Testis (tissue), 3 donors: ENCODE measurements around the gene LENG1. TPM values are rescaled to one million over a fixed set of nuclear protein-coding genes. Genes with fewer than 3 reads are reported as not detected.

Source experiments
- DNase-seq: peaks from one replicate; pipeline ENCODE4 v3.0.0-alpha.2; 2019
- H3K27ac ChIP-seq, 2 donors: fragments of 200-600 bp; sonication (generic); one replicate each; pipeline ENCODE4 v1.5.1; 2019
- H3K27me3 ChIP-seq: fragments of 200-600 bp; sonication (generic); one replicate; pipeline ENCODE4 v1.5.1; 2019
- H3K36me3 ChIP-seq: fragments of 200-600 bp; sonication (generic); one replicate; pipeline ENCODE4 v1.5.1; 2017; ENCODE audit warnings: low read depth; ENCODE audit errors: missing control alignments
- H3K4me1 ChIP-seq: fragments of 200-600 bp; sonication (generic); one replicate; pipeline ENCODE4 v1.5.1; 2019
- H3K4me3 ChIP-seq, 2 donors: fragments of 200-600 bp; sonication (generic); one replicate each; pipeline ENCODE4 v1.5.1; 2017 to 2019
- H3K9me3 ChIP-seq: fragments of 200-600 bp; sonication (generic); one replicate; pipeline ENCODE4 v1.5.1; 2017
- POLR2A ChIP-seq: fragments of 450-650 bp; IDR thresholded peaks from one replicate; pipeline ENCODE4 v1.6.1; 2017; ENCODE audit warnings: antibody characterized with exemption, mild to moderate bottlenecking, moderate library complexity
- WGBS, 2 donors: methylation state at CpG; one replicate each; pipeline ENCODE4 v1.1.5; 2018; 5-methylcytosine and 5-hydroxymethylcytosine counted together
- intact Hi-C: fragments of 100-400 bp; cut with DNase I; formaldehyde crosslinking; loops from one replicate; pipeline ENCODE4 v1.15.1; 2023; ENCODE audit warnings: low total_unique reads
- polyA plus RNA-seq: library from polyadenylated mRNA; stranded (reverse); fragments of 350-450 nt; fragmentation: Illumina TruSeq; extraction: RNeasy Lipid Tissue Mini Kit (QIAGEN cat#74804); gene quantifications from one replicate; pipeline ENCODE4 v1.2.3, GENCODE V29; 2014; ENCODE audit warnings: low read depth, low replicate concordance; ENCODE audit not compliant: insufficient read depth
- total RNA-seq, 2 donors: library from RNA; depleted of rRNA; stranded (reverse); fragments of >200 nt; gene quantifications; one replicate each; pipeline ENCODE4 v1.2.3, GENCODE V29; 2016
- TF ChIP-seq, protein P1 (sequence below), 3 experiments: fragments of 450-650 bp in 2 of 3; fragments of 200-600 bp in 1 of 3; sonication (generic) in 1 of 3; IDR thresholded peaks; one replicate each; pipeline ENCODE4 v1.5.1; 2016 to 2019; ENCODE audit warnings: antibody characterized with exemption in 3 of 3, mild to moderate bottlenecking in 2 of 3, moderate library complexity in 1 of 3

LENG1 gene
- total and polyA plus RNA-seq, 3 donors from 2014 or later: 10.2 to 20.6 (median 12.8) TPM

GRCh38 chr19:54189735-54190502, 30.4 kb upstream of the LENG1 start:
- TF ChIP-seq POLR2A: no peak
- TF ChIP-seq, protein P1, sequence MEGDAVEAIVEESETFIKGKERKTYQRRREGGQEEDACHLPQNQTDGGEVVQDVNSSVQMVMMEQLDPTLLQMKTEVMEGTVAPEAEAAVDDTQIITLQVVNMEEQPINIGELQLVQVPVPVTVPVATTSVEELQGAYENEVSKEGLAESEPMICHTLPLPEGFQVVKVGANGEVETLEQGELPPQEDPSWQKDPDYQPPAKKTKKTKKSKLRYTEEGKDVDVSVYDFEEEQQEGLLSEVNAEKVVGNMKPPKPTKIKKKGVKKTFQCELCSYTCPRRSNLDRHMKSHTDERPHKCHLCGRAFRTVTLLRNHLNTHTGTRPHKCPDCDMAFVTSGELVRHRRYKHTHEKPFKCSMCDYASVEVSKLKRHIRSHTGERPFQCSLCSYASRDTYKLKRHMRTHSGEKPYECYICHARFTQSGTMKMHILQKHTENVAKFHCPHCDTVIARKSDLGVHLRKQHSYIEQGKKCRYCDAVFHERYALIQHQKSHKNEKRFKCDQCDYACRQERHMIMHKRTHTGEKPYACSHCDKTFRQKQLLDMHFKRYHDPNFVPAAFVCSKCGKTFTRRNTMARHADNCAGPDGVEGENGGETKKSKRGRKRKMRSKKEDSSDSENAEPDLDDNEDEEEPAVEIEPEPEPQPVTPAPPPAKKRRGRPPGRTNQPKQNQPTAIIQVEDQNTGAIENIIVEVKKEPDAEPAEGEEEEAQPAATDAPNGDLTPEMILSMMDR (IDR thresholded peaks at IDR 0.05): no peak
- H3K4me3 ChIP-seq: peak overlapping the region; percentile 73 to 87
- peak overlapping the region; percentile 97 to 100 for H3K27ac ChIP-seq
- peaks cover 20% of the 10 kb centered on the region for H3K4me1 ChIP-seq
- WGBS, 2 donors: 0% methylated on average over 36 to 65 of the region's 65 CpGs
- H3K36me3 ChIP-seq: no peaks in the 10 kb centered on the region
- H3K27me3 ChIP-seq: no peaks in the 10 kb centered on the region
- peak; percentile 100 for DNase-seq
- no peaks in the 10 kb centered on the region for H3K9me3 ChIP-seq
- intact Hi-C loops: no loop called here

GRCh38 chr19:54189145-54189734, 29.7 kb upstream of the LENG1 start, which contains the start of gene MBOAT7:
MBOAT7 (minus strand) TSS chr19:54189580; CDS start chr19:54188508, 1,072 bp downstream.
- intact Hi-C loops: no loop called here
- no peak for DNase-seq
- TF ChIP-seq, protein P1 (IDR thresholded peaks at IDR 0.05): no peak
- peak; percentile 64 for TF ChIP-seq POLR2A
- no peaks in the 10 kb centered on the region for H3K27me3 ChIP-seq
- peak within 1 kb of the TSS; percentile 97 to 100 for H3K27ac ChIP-seq
- H3K36me3 ChIP-seq: no peaks in the 10 kb centered on the region
- peaks cover 20% of the 10 kb centered on the region for H3K4me1 ChIP-seq
- no peaks in the 10 kb centered on the region for H3K9me3 ChIP-seq
- peak within 1 kb of the TSS; percentile 73 to 87 for H3K4me3 ChIP-seq
- WGBS, 2 donors: 0 to 1% methylated on average over 10 to 51 of the region's 64 CpGs

GRCh38 chr19:54188215-54188871, 28.8 kb upstream of the LENG1 start:
- H3K4me1 ChIP-seq: peaks cover 20% of the 10 kb centered on the region
- intact Hi-C loops: no loop called here
- WGBS, 2 donors: 16 to 19% methylated on average over 11 to 12 of the region's 12 CpGs
- DNase-seq: peak; percentile 35
- no peaks in the 10 kb centered on the region for H3K36me3 ChIP-seq
- no peaks in the 10 kb centered on the region for H3K27me3 ChIP-seq
- TF ChIP-seq, protein P1 (IDR thresholded peaks at IDR 0.05): no peak
- TF ChIP-seq POLR2A: no peak
- H3K4me3 ChIP-seq: peak overlapping the region; percentile 73 to 87
- no peaks in the 10 kb centered on the region for H3K9me3 ChIP-seq
- peak overlapping the region; percentile 97 to 100 for H3K27ac ChIP-seq

DNA sequence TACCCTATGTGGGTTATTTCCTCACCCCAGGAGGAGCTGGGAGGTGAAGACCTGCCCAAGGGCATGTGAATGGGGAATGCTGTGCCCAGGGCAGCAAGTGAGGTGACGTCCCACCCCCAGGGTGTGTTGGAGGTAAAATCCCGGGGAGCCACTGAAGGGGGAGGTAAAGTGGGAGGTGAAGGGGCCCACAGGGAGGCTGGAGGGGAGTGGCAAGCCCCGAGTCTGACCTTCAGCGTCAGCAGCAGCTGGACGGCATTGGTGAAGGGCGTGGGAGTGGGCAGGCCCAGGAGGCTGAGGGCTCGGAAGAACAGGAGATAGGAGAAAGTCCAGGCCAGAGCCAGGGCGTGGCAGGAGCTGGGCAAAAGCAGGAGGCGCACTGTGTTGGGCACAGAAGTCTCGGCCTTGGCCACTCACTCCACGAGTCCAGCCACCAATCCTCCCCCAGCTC, 27.4 kb upstream of the LENG1 start:
- intact Hi-C loops: no loop called here
- Histone ChIP-seq H3K4me1 (peaks cover 17% of the 10 kb centered on the region), H3K27me3 (no peaks in the 10 kb centered on the region), H3K9me3 (no peaks in the 10 kb centered on the region), H3K27ac (peak overlapping the region; percentile 97 to 100), H3K4me3 (no peak overlapping the region), H3K36me3 (no peaks in the 10 kb centered on the region)
- peak; percentile 92 for DNase-seq
- TF ChIP-seq, protein P1 (IDR thresholded peaks at IDR 0.05): no peak
- TF ChIP-seq POLR2A: no peak
- WGBS, 2 donors: 62 to 76% methylated on average over 11 of the region's 11 CpGs
